K562 (cell line): Measurements from ENCODE around the gene MLYCD. TPM values are rescaled to one million over a fixed set of nuclear protein-coding genes. Genes with fewer than 3 reads are reported as not detected.

Experiments
- ATAC-seq: fragments of 200-7000 bp; cut with Tn5 transposase; 3 replicates; pipeline ENCODE4 v1.9.1; 2020; ENCODE audit warnings: moderate library complexity
- BruUV-seq: library from RNA; stranded (reverse); fragments of 400-500 nt; replicated peaks from 2 replicates; lab custom pipeline; 2021; lab: Mats Ljungman, UMichigan
- CTCF ChIA-PET: fragments of 300-600 bp; formaldehyde crosslinking; extraction: SDS; loops from one replicate; lab custom pipeline; 2021; ENCODE audit warnings: low intra/inter-chr PET ratio; lab: Yijun Ruan, JAX
- POLR2A ChIA-PET: fragments of 300-600, 350-650 bp; sonication (Branson Sonifier 250); formaldehyde crosslinking; extraction: SDS; loops from one replicate; lab custom pipeline; 2021; ENCODE audit warnings: antibody characterized with exemption, inconsistent platforms; lab: Yijun Ruan, JAX
- DNase-seq, 4 experiments: peaks; one replicate each; pipeline versions ENCODE4 v3.0.0 to v3.0.0-alpha.2; 2011 to 2018; ENCODE audit warnings: low spot score in 3 of 4, mixed read lengths in 3 of 4; ENCODE audit errors: extremely low read depth in 1 of 4
- FAIRE-seq: peaks from 2 replicates; lab custom pipeline; 2011; peaks lifted over from hg19 to GRCh38; lab: Jason Lieb, UNC
- H2AFZ ChIP-seq: 2 replicates; pipeline ENCODE4 v1.6.0; 2011; ENCODE audit warnings: low read depth, low read length, control low read depth, inconsistent platforms
- H3K27ac ChIP-seq: fragments of 200-600 bp; 3 replicates; pipeline ENCODE4 v1.8.0; 2011; ENCODE audit warnings: low read depth, mild to moderate bottlenecking, control low read depth, inconsistent platforms, low read length, moderate library complexity, mixed read lengths; ENCODE audit errors: extremely low read depth
- H3K27me3 ChIP-seq, 2 experiments: fragments of 300-600 bp in 1 of 2; 2 replicates in 1 of 2; 3 replicates in 1 of 2; pipeline versions ENCODE4 v1.6.0 to v1.8.0; 2011; ENCODE audit warnings: inconsistent platforms in 2 of 2, low read length in 2 of 2, mild to moderate bottlenecking in 1 of 2, mixed read lengths in 1 of 2, moderate library complexity in 1 of 2; ENCODE audit not compliant: control insufficient read depth in 2 of 2, insufficient read depth in 2 of 2
- H3K36me3 ChIP-seq: fragments of 300-600 bp; 3 replicates; pipeline ENCODE4 v1.8.0; 2011; ENCODE audit warnings: mild to moderate bottlenecking, low read length, inconsistent platforms; ENCODE audit not compliant: control insufficient read depth, insufficient read depth
- H3K4me1 ChIP-seq, 2 experiments: fragments of 200-600 bp in 1 of 2; replicated peaks in 1 of 2; 2 replicates in 1 of 2; 3 replicates in 1 of 2; pipeline versions ENCODE4 v1.5.1 to v1.8.0; 2011; ENCODE audit warnings: inconsistent platforms in 2 of 2, low read length in 2 of 2, mild to moderate bottlenecking in 1 of 2, mixed read lengths in 1 of 2, moderate library complexity in 1 of 2; ENCODE audit not compliant: control insufficient read depth in 2 of 2, insufficient read depth in 2 of 2
- H3K4me2 ChIP-seq: 2 replicates; pipeline ENCODE4 v1.6.1; 2011; ENCODE audit warnings: low read length, control low read depth, inconsistent platforms, mixed read lengths; ENCODE audit not compliant: insufficient read depth
- H3K4me3 ChIP-seq: fragments of 200-600 bp; sonication (generic), shearing (Covaris generic); 2 replicates; pipeline ENCODE4 v1.5.1; 2016; ENCODE audit warnings: control low read depth, inconsistent platforms
- H3K79me2 ChIP-seq: fragments of 200-600 bp; 3 replicates; pipeline ENCODE4 v1.8.0; 2011; ENCODE audit warnings: low read length, inconsistent platforms; ENCODE audit not compliant: control insufficient read depth, insufficient read depth
- H3K9ac ChIP-seq, 2 experiments: 2 replicates each; pipeline versions ENCODE4 v1.6.0 to v1.6.1; 2011; ENCODE audit warnings: low read depth in 2 of 2, low read length in 2 of 2, control low read depth in 1 of 2, inconsistent platforms in 1 of 2, mild to moderate bottlenecking in 1 of 2, mixed read lengths in 1 of 2; ENCODE audit not compliant: insufficient read depth in 1 of 2
- H3K9me1 ChIP-seq: one replicate; pipeline ENCODE4 v1.6.0; 2011; ENCODE audit warnings: inconsistent platforms, mild to moderate bottlenecking, low read length, moderate library complexity; ENCODE audit not compliant: control insufficient read depth, insufficient read depth
- H3K9me3 ChIP-seq: replicated peaks from 2 replicates; pipeline ENCODE4 v1.5.1; 2011; ENCODE audit warnings: low read depth, low read length, inconsistent platforms; ENCODE audit not compliant: control insufficient read depth, insufficient read depth
- H4K20me1 ChIP-seq: replicated peaks from 2 replicates; pipeline ENCODE4 v1.6.1; 2011; ENCODE audit warnings: low read length, inconsistent platforms, mixed read lengths; ENCODE audit not compliant: control insufficient read depth, insufficient read depth
- GABPB2 ChIP-seq: fragments of 250-450 bp; sonication (Bioruptor Pico); conservative IDR thresholded peaks from 2 replicates; pipeline ENCODE4 v1.5.1; 2021; ENCODE audit warnings: mild to moderate bottlenecking
- NFATC3 ChIP-seq: fragments of 450-650 bp; IDR thresholded peaks from 2 replicates; pipeline ENCODE4 v1.6.1; 2017; ENCODE audit warnings: mild to moderate bottlenecking
- NFIC ChIP-seq: fragments of 450-650 bp; IDR thresholded peaks from 2 replicates; pipeline ENCODE4 v1.6.1; 2017; ENCODE audit warnings: mild to moderate bottlenecking, inconsistent platforms
- NRF1 ChIP-seq, 2 experiments: fragments of 450-650 bp; IDR thresholded peaks in 1 of 2; conservative IDR thresholded peaks in 1 of 2; 2 replicates each; pipeline ENCODE4 v1.6.1; 2014; ENCODE audit warnings: mild to moderate bottlenecking in 2 of 2
- WGBS: fragments of 100-300 bp; shearing (Covaris generic); methylation state at CpG from one replicate; pipeline ENCODE4 v1.1.6; 2016; ENCODE audit warnings: low coverage, mixed read lengths; ENCODE audit not compliant: insufficient coverage; ENCODE audit errors: missing lambda C conversion rate; 5-methylcytosine and 5-hydroxymethylcytosine counted together
- in situ Hi-C: fragments of 300-500 bp; cut with MboI; formaldehyde crosslinking; loops from 4 replicates; pipeline ENCODE4 v1.15.0; 2018; ENCODE audit warnings: inconsistent platforms, mixed read lengths
- intact Hi-C: fragments of 100-400 bp; cut with micrococcal nuclease; formaldehyde crosslinking; loops from 2 replicates; pipeline ENCODE4 v1.14.2; 2022
- polyA plus RNA-seq, 8 experiments: library from polyadenylated mRNA; depleted of rRNA in 4 of 8; stranded (reverse) in 5 of 8; unstranded in 3 of 8; fragments of >200 nt; fragmentation: Nextera tagmentation in 2 of 8; fragmentation: Illumina TruSeq in 1 of 8; extraction: Ambion mirVana in 2 of 8; extraction: Trizol in 1 of 8; gene quantifications; 2 replicates each; pipeline versions ENCODE4 v1.2.1 to v1.2.3, GENCODE V29; 2011 to 2014; ENCODE audit warnings: inconsistent platforms in 1 of 8, missing spikeins in 1 of 8
- total RNA-seq, 7 experiments: library from RNA; depleted of rRNA in 6 of 7; stranded (reverse); fragments of >200 nt in 6 of 7; fragmentation: Illumina TruSeq in 2 of 7; extraction: Trizol in 2 of 7; gene quantifications; 2 replicates each; pipeline versions ENCODE4 v1.2.1 to v1.2.3, GENCODE V29; 2011 to 2021; ENCODE audit warnings: low replicate concordance in 1 of 7

The MLYCD gene
- total and polyA plus RNA-seq, 9 of the 15 experiments (the other 6 are each of a cell fraction or from before 2014, with no cell fraction given), result 0.15 to 2.0 (median 1.0) TPM

DNA sequence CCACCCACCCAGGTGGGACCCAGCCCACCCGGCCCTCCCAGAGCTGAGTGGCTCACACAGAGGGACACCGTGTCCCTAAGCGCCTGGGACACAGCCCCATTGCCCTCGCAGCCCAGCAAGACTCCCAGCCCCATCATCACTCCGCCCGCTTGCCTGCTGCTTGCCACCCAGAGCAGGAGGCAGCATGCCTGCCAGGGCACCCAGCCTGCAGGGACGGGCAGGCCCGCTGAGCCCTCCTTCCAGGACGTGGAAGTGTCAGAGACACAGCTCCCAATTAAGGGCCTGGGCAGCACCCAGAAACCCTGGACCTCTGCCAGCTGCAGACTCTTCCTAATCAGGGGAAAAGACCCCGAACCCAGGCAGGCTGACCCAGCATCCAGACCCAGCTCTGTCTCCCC, 36.9 kb downstream of the MLYCD start:
- ChIA-PET POLR2A (interaction anchor here (0.6 to 1.7 kb wide), 3 partner anchors 18 to 186 kb away, joined by 3 to 7 read pairs (median 3); partner anchors contain the start of gene OSGIN1), CTCF (no interaction called here)
- no TSS peak for BruUV-seq
- H4K20me1 ChIP-seq, result peaks cover 21% of the 10 kb centered on the region
- intact Hi-C loops (no loop called here), in situ Hi-C loops (no loop called here)
- H3K4me2 ChIP-seq, result no peak overlapping the region
- no peaks in the 10 kb centered on the region for H3K9me1 ChIP-seq
- H3K4me3 ChIP-seq, result no peak overlapping the region
- H3K4me1 ChIP-seq, result peaks cover 0 to 49% of the 10 kb centered on the region in 2 experiments; a peak in 2 of 5 replicates
- no peak overlapping the region for H3K9ac ChIP-seq
- peaks cover 55 to 75% of the 10 kb centered on the region in 2 experiments for H3K27me3 ChIP-seq
- no peaks in the 10 kb centered on the region for H3K9me3 ChIP-seq
- H3K36me3 ChIP-seq, result no peaks in the 10 kb centered on the region
- FAIRE-seq, result no peak
- no peak for ATAC-seq
- 12% methylated on average over 10 of the region's 10 CpGs for WGBS
- no peaks in the 10 kb centered on the region for H3K79me2 ChIP-seq
- no peak overlapping the region for H3K27ac ChIP-seq
- no peak for DNase-seq
- no peak overlapping the region for H2AFZ ChIP-seq
- TF ChIP-seq NFIC (peak; percentile 34; the same call in 1 of the 2 replicates), GABPB2 (no peak)

DNA sequence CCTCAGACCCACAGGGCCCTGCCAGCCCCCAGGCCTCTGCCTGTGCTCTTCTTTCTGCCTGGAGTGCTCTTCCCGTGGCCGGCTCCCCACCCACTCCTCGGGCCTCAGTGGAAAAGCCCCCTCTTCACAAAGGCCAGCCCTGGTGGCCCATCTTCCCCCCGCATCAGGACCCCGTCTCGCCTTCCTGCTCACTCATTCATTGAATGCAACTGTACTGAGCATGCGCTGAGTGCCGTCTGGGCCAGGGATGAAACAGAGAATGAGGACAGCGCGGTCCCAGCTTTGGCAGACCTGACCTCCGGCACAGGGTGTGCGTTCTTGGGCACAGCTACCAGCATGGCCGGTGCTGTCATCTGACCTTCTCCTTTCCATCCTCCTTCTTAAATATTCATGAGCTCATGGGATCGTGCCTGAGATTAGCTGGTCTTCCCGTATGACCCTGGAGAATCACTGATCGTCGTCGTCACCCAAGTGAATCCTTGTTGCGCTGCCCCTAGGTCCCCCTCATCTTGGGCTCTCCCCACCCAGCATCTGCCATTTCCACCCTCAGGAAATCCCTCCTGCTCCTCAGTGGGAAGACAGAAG, 37.8 kb downstream of the MLYCD start:
- TF ChIP-seq NRF1 (conservative IDR thresholded peaks at IDR 0.05 in 1 of 2, IDR thresholded peaks at IDR 0.05 in 1 of 2), result peak; percentile 58 to 70
- no peak for TF ChIP-seq NFATC3
- ChIA-PET CTCF (no interaction called here), POLR2A (interaction anchor here (0.6 to 1.7 kb wide), 3 partner anchors 17 to 185 kb away, joined by 3 to 7 read pairs (median 3); partner anchors contain the start of gene OSGIN1)
- ATAC-seq, result no peak
- no peak for DNase-seq
- H2AFZ ChIP-seq, result no peak overlapping the region
- H3K36me3 ChIP-seq, result no peaks in the 10 kb centered on the region
- intact Hi-C loops (no loop called here), in situ Hi-C loops (no loop called here)
- peaks cover 21% of the 10 kb centered on the region for H4K20me1 ChIP-seq
- H3K79me2 ChIP-seq, result no peaks in the 10 kb centered on the region
- H3K9me3 ChIP-seq, result no peaks in the 10 kb centered on the region
- H3K4me3 ChIP-seq, result no peak overlapping the region
- H3K4me2 ChIP-seq, result no peak overlapping the region
- peaks cover 47 to 71% of the 10 kb centered on the region in 2 experiments for H3K27me3 ChIP-seq
- H3K4me1 ChIP-seq, result peaks cover 0 to 44% of the 10 kb centered on the region in 2 experiments; a peak in 2 of 5 replicates
- H3K27ac ChIP-seq, result no peak overlapping the region
- no peaks in the 10 kb centered on the region for H3K9me1 ChIP-seq
- no peak for FAIRE-seq
- WGBS, result 21% methylated on average over 19 of the region's 19 CpGs
- no TSS peak for BruUV-seq
- H3K9ac ChIP-seq, result no peak overlapping the region
